WTC11 (cell line): ENCODE results near the gene RPL22L1. TPM values are rescaled to one million over a fixed set of nuclear protein-coding genes. Genes with fewer than 3 reads are reported as not detected.

Source experiments
- ATAC-seq: fragments of 200-7000 bp; cut with Tn5 transposase; 2 replicates; pipeline ENCODE4 v1.10.0; 2021; ENCODE audit warnings: mild to moderate bottlenecking, moderate library complexity
- CTCF ChIA-PET: fragments of 300-600 bp; sonication (Branson Sonifier 250); formaldehyde crosslinking; loops from one replicate; lab custom pipeline; 2021; ENCODE audit warnings: antibody characterized with exemption; lab: Charles Lee
- POLR2A ChIA-PET: fragments of 350-600 bp; sonication (Branson Sonifier 250); formaldehyde crosslinking; loops from one replicate; lab custom pipeline; 2021; ENCODE audit warnings: antibody characterized with exemption; lab: Charles Lee
- DNase-seq: peaks from one replicate; pipeline ENCODE4 v3.0.0; 2021; ENCODE audit warnings: low spot score
- H3K27ac Mint-ChIP-seq: 2 replicates; pipeline ENCODE4 v1.8.0; 2021; ENCODE audit warnings: mixed read lengths
- H3K27me3 Mint-ChIP-seq: 2 replicates; pipeline ENCODE4 v1.8.0; 2021; ENCODE audit warnings: low read depth, mild to moderate bottlenecking, moderate library complexity, mixed read lengths
- H3K36me3 Mint-ChIP-seq: 2 replicates; pipeline ENCODE4 v1.8.0; 2021; ENCODE audit warnings: mixed read lengths
- H3K4me1 Mint-ChIP-seq: 2 replicates; pipeline ENCODE4 v1.8.0; 2022; ENCODE audit warnings: mixed read lengths
- H3K4me3 Mint-ChIP-seq: 2 replicates; pipeline ENCODE4 v1.8.0; 2021; ENCODE audit warnings: mild to moderate bottlenecking, moderate library complexity, mixed read lengths
- H3K9me3 Mint-ChIP-seq: 2 replicates; pipeline ENCODE4 v1.8.0; 2021; ENCODE audit warnings: mixed read lengths
- ATF1 ChIP-seq: sonication (generic); formaldehyde crosslinking; IDR thresholded peaks from 2 replicates; pipeline ENCODE4 v1.8.1; 2023; ENCODE audit warnings: mild to moderate bottlenecking, moderate library complexity, missing genetic modification reagents
- CREM ChIP-seq: sonication (generic); formaldehyde crosslinking; IDR thresholded peaks from 2 replicates; pipeline ENCODE4 v1.8.1; 2022; ENCODE audit warnings: mild to moderate bottlenecking, missing genetic modification reagents, moderate library complexity
- ESRRA ChIP-seq: sonication (generic); formaldehyde crosslinking; IDR thresholded peaks from 2 replicates; pipeline ENCODE4 v1.8.1; 2022; ENCODE audit warnings: mild to moderate bottlenecking, missing genetic modification reagents, borderline replicate concordance
- ETV6 ChIP-seq: sonication (generic); formaldehyde crosslinking; IDR thresholded peaks from 2 replicates; pipeline ENCODE4 v1.8.1; 2022; ENCODE audit warnings: mild to moderate bottlenecking, missing genetic modification reagents
- FOXJ3 ChIP-seq: sonication (generic); formaldehyde crosslinking; IDR thresholded peaks from 2 replicates; pipeline ENCODE4 v1.9.0; 2021; ENCODE audit warnings: missing genetic modification reagents, mild to moderate bottlenecking, borderline replicate concordance
- IRF2 ChIP-seq: sonication (generic); formaldehyde crosslinking; IDR thresholded peaks from 2 replicates; pipeline ENCODE4 v1.8.0; 2022; ENCODE audit warnings: low read depth, missing genetic modification reagents, borderline replicate concordance
- MXD4 ChIP-seq: fragments of 250-450 bp; sonication (Bioruptor Pico); IDR thresholded peaks from 2 replicates; pipeline ENCODE4 v1.8.0; 2021; ENCODE audit warnings: mild to moderate bottlenecking, moderate library complexity, borderline replicate concordance
- MYBL2 ChIP-seq: sonication (generic); formaldehyde crosslinking; IDR thresholded peaks from 2 replicates; pipeline ENCODE4 v1.8.1; 2023; ENCODE audit warnings: mild to moderate bottlenecking, moderate library complexity, missing genetic modification reagents
- NFYB ChIP-seq: sonication (generic); formaldehyde crosslinking; conservative IDR thresholded peaks from 2 replicates; pipeline ENCODE4 v1.8.0; 2022; ENCODE audit warnings: low read depth, missing genetic modification reagents
- PRRX2 ChIP-seq: fragments of 250-450 bp; sonication (Bioruptor Pico); IDR thresholded peaks from 2 replicates; pipeline ENCODE4 v1.8.0; 2021; ENCODE audit warnings: mild to moderate bottlenecking
- RORB ChIP-seq: fragments of 250-450 bp; sonication (Bioruptor Pico); IDR thresholded peaks from 2 replicates; pipeline ENCODE4 v1.9.0; 2021; ENCODE audit warnings: mild to moderate bottlenecking
- TP53 ChIP-seq: sonication (generic); formaldehyde crosslinking; IDR thresholded peaks from 2 replicates; pipeline ENCODE4 v1.8.1; 2023; ENCODE audit warnings: mild to moderate bottlenecking, missing genetic modification reagents
- ZNF138 ChIP-seq: sonication (generic); formaldehyde crosslinking; conservative IDR thresholded peaks from 2 replicates; pipeline ENCODE4 v1.8.1; 2022; ENCODE audit warnings: mild to moderate bottlenecking, moderate library complexity, missing genetic modification reagents
- total RNA-seq: library from RNA; stranded (reverse); gene quantifications from 3 replicates; pipeline ENCODE4 v1.2.3, GENCODE V29; 2021
- TF ChIP-seq, protein P1 (sequence below): sonication (generic); formaldehyde crosslinking; IDR thresholded peaks from 2 replicates; pipeline ENCODE4 v1.8.1; 2022; ENCODE audit warnings: mild to moderate bottlenecking, moderate library complexity, missing genetic modification reagents
- TF ChIP-seq, protein P2 (sequence below): sonication (generic); formaldehyde crosslinking; IDR thresholded peaks from 2 replicates; pipeline ENCODE4 v1.8.1; 2023; ENCODE audit warnings: mild to moderate bottlenecking, missing genetic modification reagents, moderate library complexity
- TF ChIP-seq, protein P3 (sequence below): fragments of 250-450 bp; sonication (Bioruptor Pico); conservative IDR thresholded peaks from 2 replicates; pipeline ENCODE4 v1.9.0; 2021; ENCODE audit warnings: mild to moderate bottlenecking
- TF ChIP-seq, protein P4 (sequence below): fragments of 250-450 bp; sonication (Bioruptor Pico); IDR thresholded peaks from 2 replicates; pipeline ENCODE4 v2.1.2; 2022; ENCODE audit warnings: mild to moderate bottlenecking, moderate library complexity
- TF ChIP-seq, protein P5 (sequence below): sonication (generic); formaldehyde crosslinking; IDR thresholded peaks from 2 replicates; pipeline ENCODE4 v1.8.1; 2023; ENCODE audit warnings: mild to moderate bottlenecking, moderate library complexity, missing genetic modification reagents
- TF ChIP-seq, protein P6 (sequence below): sonication (generic); formaldehyde crosslinking; IDR thresholded peaks from 2 replicates; pipeline ENCODE4 v1.8.1; 2022; ENCODE audit warnings: missing genetic modification reagents, borderline replicate concordance

Gene RPL22L1
- total RNA-seq, 1 experiment from 2014 or later, result 169 TPM

DNA sequence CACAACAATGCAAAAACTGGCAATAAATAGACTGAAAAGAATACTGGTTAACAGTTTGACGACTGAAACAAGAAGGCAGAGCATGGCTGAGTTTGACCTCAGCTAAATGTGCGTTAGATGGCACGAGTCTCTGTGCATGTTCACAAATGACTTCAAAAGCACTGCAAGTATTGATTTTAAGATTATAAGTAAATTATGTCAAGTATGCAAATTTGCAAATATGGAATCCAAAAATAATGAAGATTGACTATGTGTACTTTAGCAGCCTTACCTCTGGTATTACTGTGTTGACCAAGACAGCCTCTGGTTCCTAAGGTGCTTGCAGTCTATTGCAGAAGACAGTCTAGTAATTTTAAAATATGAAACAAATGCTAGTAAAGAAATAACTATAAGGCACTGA lies 41.1 kb upstream of the RPL22L1 start:
- no peak overlapping the region for H3K4me3 Mint-ChIP-seq
- ChIA-PET CTCF (interaction anchor here (1.2 kb wide), 1 partner anchor 51 kb away, joined by 3 read pairs; no protein-coding TSS in a partner anchor), POLR2A (no interaction called here)
- no peak for DNase-seq
- peaks cover 13% of the 10 kb centered on the region for H3K4me1 Mint-ChIP-seq
- no peak for ATAC-seq
- H3K36me3 Mint-ChIP-seq, result peaks cover 8% of the 10 kb centered on the region
- no peak overlapping the region for H3K27ac Mint-ChIP-seq
- TF ChIP-seq ATF1 (CRISPR knock-in tag) (no peak), PRRX2 (CRISPR knock-in tag) (no peak), NFYB (CRISPR knock-in tag) (no peak), ETV6 (CRISPR knock-in tag) (no peak), FOXJ3 (CRISPR knock-in tag) (no peak), RORB (CRISPR knock-in tag) (no peak), TP53 (CRISPR knock-in tag) (no peak), ESRRA (CRISPR knock-in tag) (no peak), MXD4 (CRISPR knock-in tag) (no peak), IRF2 (no peak), ZNF138 (CRISPR knock-in tag) (no peak), CREM (CRISPR knock-in tag) (no peak), MYBL2 (CRISPR knock-in tag) (no peak)
- TF ChIP-seq, protein P1, sequence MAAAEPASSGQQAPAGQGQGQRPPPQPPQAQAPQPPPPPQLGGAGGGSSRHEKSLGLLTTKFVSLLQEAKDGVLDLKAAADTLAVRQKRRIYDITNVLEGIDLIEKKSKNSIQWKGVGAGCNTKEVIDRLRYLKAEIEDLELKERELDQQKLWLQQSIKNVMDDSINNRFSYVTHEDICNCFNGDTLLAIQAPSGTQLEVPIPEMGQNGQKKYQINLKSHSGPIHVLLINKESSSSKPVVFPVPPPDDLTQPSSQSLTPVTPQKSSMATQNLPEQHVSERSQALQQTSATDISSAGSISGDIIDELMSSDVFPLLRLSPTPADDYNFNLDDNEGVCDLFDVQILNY (CRISPR knock-in tag), result no peak
- TF ChIP-seq, protein P2, sequence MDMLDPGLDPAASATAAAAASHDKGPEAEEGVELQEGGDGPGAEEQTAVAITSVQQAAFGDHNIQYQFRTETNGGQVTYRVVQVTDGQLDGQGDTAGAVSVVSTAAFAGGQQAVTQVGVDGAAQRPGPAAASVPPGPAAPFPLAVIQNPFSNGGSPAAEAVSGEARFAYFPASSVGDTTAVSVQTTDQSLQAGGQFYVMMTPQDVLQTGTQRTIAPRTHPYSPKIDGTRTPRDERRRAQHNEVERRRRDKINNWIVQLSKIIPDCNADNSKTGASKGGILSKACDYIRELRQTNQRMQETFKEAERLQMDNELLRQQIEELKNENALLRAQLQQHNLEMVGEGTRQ, result no peak
- TF ChIP-seq, protein P3, sequence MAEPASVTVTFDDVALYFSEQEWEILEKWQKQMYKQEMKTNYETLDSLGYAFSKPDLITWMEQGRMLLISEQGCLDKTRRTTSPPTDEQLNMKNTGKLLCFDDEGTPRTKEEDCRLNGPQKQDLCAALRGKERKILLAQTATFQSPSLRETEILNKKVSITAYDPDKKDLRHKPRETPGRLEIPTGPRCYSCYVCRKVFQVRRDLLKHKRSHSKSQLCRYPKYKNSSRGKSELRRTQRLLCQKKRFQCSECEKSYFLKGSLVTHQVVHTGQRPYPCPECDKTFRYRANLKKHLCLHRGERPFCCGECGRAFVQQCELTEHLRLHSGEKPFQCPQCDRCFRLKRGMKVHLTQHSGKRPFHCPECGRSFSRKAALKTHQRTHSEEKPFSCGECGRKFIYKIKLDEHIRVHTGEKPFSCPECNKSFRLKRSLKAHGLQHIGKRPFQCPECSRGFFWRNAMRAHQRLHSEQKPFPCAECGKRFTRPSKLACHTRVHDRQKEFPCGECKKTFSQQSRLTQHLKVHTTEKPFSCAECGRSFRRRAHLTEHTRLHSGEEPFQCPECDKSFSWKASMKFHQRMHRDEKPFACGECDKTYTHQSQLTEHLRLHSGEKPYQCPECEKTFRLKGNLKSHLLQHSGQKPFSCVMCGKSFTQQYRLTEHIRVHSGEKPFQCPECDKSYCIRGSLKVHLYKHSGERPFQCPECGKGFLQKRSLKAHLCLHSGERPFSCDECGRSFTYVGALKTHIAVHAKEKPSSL (CRISPR knock-in tag), result no peak
- TF ChIP-seq, protein P4, sequence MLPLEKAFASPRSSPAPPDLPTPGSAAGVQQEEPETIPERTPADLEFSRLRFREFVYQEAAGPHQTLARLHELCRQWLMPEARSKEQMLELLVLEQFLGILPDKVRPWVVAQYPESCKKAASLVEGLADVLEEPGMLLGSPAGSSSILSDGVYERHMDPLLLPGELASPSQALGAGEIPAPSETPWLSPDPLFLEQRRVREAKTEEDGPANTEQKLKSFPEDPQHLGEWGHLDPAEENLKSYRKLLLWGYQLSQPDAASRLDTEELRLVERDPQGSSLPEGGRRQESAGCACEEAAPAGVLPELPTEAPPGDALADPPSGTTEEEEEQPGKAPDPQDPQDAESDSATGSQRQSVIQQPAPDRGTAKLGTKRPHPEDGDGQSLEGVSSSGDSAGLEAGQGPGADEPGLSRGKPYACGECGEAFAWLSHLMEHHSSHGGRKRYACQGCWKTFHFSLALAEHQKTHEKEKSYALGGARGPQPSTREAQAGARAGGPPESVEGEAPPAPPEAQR (CRISPR knock-in tag), result no peak
- TF ChIP-seq, protein P5, sequence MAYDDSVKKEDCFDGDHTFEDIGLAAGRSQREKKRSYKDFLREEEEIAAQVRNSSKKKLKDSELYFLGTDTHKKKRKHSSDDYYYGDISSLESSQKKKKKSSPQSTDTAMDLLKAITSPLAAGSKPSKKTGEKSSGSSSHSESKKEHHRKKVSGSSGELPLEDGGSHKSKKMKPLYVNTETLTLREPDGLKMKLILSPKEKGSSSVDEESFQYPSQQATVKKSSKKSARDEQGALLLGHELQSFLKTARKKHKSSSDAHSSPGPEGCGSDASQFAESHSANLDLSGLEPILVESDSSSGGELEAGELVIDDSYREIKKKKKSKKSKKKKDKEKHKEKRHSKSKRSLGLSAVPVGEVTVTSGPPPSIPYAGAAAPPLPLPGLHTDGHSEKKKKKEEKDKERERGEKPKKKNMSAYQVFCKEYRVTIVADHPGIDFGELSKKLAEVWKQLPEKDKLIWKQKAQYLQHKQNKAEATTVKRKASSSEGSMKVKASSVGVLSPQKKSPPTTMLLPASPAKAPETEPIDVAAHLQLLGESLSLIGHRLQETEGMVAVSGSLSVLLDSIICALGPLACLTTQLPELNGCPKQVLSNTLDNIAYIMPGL (CRISPR knock-in tag), result no peak
- TF ChIP-seq, protein P6, sequence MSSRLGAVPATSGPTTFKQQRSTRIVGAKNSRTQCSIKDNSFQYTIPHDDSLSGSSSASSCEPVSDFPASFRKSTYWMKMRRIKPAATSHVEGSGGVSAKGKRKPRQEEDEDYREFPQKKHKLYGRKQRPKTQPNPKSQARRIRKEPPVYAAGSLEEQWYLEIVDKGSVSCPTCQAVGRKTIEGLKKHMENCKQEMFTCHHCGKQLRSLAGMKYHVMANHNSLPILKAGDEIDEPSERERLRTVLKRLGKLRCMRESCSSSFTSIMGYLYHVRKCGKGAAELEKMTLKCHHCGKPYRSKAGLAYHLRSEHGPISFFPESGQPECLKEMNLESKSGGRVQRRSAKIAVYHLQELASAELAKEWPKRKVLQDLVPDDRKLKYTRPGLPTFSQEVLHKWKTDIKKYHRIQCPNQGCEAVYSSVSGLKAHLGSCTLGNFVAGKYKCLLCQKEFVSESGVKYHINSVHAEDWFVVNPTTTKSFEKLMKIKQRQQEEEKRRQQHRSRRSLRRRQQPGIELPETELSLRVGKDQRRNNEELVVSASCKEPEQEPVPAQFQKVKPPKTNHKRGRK (CRISPR knock-in tag), result no peak
- H3K9me3 Mint-ChIP-seq, result peaks cover 26% of the 10 kb centered on the region
- peaks cover 46% of the 10 kb centered on the region for H3K27me3 Mint-ChIP-seq
